Frontal cortex (tissue), 4 donors: Measurements from ENCODE around the gene LGALS3. TPM values are rescaled to one million over a fixed set of nuclear protein-coding genes. Genes with fewer than 3 reads are reported as not detected.

Source experiments
- DNase-seq, 2 donors: peaks; one replicate each; pipeline ENCODE4 v3.0.0; 2012; ENCODE audit warnings: low spot score in 2 of 2
- FAIRE-seq: peaks from 2 replicates; lab custom pipeline; 2012; peaks lifted over from hg19 to GRCh38; lab: Jason Lieb, UNC
- total RNA-seq: library from RNA; depleted of rRNA; stranded (reverse); fragments of >200 nt; gene quantifications from one replicate; pipeline ENCODE4 v1.2.3, GENCODE V29; 2014
- donor health status: control.
- donor health status: control.
- donor health status: control.

LGALS3 gene
- total RNA-seq, 1 donor from 2014 or later, result 10.6 TPM

DNA sequence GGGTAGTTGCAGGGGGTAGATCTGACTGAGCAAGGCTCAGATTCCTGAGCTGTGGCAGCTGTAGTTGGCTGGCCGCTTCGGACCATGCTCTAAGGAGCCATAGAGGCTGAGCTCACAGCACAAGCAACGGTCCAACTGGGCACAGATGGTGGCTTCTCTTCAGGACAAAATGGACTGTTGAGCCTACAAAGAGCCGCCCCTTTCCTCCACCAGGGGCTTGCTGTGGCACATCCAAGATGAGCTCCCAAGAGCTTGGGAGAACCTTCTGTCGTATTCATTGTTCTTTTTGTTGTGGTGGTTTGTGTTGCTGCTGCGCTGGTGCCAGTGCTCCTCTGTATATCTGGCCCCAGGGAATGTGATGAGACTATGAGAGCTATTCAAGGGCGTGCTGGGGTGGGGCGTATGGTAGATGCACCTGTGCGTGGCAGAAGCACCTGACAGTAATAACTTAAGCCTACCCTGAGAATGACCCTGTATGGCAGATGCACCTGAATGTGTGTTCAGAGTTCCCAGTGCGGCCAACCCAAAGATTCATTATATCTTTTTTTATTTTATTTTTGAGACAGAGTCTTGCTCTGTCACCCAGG, 17.8 kb upstream of the LGALS3 start:
- DNase-seq, result no peak
- no peak for FAIRE-seq

DNA sequence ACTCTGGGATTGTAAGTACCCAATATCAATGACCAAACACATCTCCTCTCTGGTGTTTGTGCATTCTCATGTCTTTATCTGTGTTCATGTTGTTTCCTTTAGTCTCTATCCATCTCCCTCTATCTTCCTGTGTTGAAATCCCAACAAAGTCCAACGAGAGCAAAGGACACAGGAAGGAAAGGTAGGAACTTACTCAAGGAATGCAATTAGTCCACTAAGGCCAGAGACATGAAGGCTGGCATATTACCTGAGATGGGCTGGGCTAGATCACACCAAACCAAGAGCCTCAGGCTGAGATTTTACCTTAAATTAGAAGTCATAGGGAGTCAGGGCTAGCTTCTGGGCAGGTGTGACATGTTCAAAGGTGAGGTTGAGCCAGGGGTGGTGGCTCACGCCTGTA, 14.3 kb upstream of the LGALS3 start:
- FAIRE-seq, result no peak

GRCh38 chr14:55115460-55115859, 13.6 kb upstream of the LGALS3 start:
- FAIRE-seq, result no peak
- DNase-seq, result no peak

More for the DNA sequence above, 14.3 kb upstream of the LGALS3 start:
- DNase-seq, result no peak

GRCh38 chr14:55115861-55116245, 13.2 kb upstream of the LGALS3 start:
- DNase-seq (no peak), FAIRE-seq (no peak)

DNA sequence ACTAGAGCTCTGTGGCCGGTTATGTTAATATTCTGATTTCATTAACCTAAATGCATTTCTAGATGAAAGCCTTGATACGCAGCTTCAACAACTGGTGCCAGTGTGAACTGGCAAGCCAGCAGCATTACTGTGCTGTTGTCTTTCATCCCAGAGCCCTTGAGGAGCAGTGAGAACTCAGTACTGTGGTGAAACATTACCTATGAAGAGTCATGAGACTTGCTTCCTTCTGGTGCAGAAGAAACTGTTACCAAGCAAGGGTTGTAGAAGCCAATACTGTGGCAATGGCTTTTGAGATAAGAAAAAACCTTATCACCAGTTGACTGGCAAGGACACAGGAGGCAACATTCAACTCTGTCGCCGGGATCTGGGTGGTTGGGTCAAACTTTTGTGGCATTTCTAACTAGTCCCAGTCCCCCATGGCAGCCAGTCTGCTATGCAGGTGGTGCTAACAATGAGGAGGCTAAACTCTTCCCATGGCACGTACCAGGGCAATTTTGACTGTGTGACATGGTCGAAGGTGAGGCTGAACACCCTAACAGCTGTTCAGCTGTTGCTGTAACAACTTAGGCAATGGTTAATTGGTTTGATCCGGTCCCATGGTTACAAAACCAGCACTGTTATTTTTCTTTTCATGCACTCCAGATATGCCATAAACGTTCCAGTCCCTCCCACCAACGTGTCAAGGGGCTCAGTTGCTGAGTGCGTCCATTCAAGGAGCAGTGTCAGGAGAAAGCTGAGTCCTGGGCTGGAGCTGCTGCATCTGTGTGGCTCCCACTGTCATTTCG, 12.6 kb upstream of the LGALS3 start:
- no peak for DNase-seq
- FAIRE-seq, result no peak

GRCh38 chr14:55117803-55118441, 11.1 kb upstream of the LGALS3 start:
- FAIRE-seq, result no peak
- DNase-seq, result no peak

DNA sequence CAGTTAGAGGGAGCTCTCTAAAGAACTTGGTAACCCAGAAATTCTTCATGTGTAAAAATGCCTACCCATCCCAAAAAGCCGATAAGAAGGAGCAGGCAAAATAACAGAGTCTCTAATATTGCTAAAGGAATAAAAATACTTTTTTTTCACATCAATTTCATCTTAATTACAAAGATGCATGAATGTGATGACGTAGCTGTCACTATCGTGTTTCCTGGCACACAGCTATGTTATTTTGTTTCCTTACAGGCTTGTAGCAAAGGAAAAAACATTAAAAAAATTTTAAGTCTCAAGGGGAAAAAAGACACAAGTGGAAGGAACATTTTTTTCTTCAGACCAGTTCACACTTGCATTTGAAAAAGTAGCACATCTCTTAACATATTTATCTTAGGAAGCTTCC, 10.3 kb upstream of the LGALS3 start:
- no peak for FAIRE-seq
- DNase-seq, result no peak

GRCh38 chr14:55120571-55121495, 8.2 kb upstream of the LGALS3 start:
- DNase-seq, result no peak
- FAIRE-seq, result no peak

GRCh38 chr14:55121628-55122439, 7.2 kb upstream of the LGALS3 start:
- no peak for DNase-seq
- no peak for FAIRE-seq

- DNase-seq (no peak), FAIRE-seq (no peak)
Measured at GRCh38 chr14:55122440-55122986, 6.5 kb upstream of the LGALS3 start.

- FAIRE-seq (no peak), DNase-seq (peak in 1 of 2 donors; percentile 39)
Measured at GRCh38 chr14:55123101-55123500, 6.0 kb upstream of the LGALS3 start.

DNA sequence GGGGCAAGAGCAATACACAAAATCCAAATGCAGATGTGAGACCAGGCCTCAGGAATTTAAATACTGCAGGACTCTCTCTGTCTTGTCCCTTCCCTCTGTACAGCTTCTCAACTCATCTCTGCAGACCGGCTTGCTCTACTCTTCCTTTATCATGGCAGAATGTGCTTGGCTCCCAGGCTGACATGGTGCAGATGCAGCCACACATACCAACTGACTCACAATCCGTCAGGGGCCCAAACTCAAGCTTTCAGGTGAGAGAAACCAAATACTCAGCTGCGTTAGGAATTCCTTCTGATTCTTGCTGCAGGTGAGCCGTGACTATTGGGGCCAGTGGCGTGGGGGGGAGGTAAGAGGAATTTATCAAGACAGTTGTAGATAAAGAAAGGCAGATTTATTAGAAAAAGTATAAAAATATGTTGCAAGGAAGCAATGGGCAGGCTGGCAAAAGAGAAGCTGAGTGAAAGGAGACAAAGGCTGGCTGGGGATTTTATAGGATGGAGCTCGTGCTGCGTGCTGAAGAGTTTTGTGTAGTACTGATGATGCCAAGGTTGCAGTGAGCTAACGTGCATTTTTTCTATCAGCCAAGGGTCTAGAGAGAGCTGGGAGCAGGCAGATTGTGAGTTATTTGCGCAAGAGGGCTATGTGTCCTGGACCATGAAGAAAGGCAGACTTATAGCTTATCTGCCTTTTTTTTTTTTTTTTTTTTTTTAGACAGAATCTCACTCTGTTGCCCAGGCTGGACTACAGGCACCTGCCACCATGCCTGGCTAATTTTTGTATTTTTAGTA, 5.0 kb upstream of the LGALS3 start:
- no peak for DNase-seq
- no peak for FAIRE-seq

- DNase-seq, result no peak
- FAIRE-seq, result no peak
Measured at GRCh38 chr14:55124774-55125386, 4.2 kb upstream of the LGALS3 start.

DNA sequence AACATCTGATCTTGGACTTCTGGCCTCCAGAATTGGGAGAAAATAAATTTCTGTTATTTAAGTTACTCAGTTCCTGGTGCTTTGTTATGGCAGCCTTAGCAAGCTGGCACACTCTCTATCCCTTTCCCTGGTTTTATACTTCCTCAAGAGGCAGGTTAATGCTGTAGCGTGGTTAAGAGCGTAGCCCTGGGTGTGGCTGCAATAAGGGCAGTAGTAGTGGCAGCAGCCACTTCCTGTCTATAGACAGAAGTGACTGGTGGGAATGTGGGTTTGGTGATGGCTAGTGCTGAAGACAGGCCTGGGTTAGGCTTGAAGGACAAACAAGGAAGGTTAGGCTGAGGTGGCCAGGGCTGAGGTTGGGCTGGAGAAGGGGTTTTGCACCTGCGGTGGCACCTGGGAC, 3.6 kb upstream of the LGALS3 start:
- FAIRE-seq (no peak), DNase-seq (no peak)

DNA sequence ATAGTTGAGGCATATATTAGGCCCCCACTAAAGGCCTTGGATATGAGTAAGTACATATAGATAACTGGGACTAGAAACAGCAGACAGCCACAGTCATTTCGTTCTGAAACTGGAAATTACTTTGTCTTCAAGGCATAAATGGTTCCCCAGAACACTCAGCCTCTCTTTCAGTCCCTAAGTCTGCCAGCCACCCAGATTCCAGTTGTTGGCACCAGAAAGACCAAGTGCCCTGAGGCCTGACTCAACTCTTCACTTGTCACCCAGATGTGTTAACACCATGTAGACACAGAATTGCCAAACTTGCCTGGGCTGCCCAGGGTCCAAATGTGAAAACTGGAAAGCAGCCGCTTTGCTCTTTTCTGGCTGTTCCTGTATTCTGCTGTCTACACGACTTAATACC, 3.0 kb upstream of the LGALS3 start:
- DNase-seq (no peak), FAIRE-seq (no peak)

- DNase-seq, result no peak
Measured at GRCh38 chr14:55126932-55127459, 2.1 kb upstream of the LGALS3 start.

GRCh38 chr14:55127460-55127951, 1.5 kb upstream of the LGALS3 start:
- DNase-seq, result no peak
- FAIRE-seq, result no peak

More at GRCh38 chr14:55126932-55127459, 2.1 kb upstream of the LGALS3 start:
- no peak for FAIRE-seq
